Urinary bladder (tissue), 4 donors: Measurements from ENCODE around the gene RBM6. TPM values are rescaled to one million over a fixed set of nuclear protein-coding genes. Genes with fewer than 3 reads are reported as not detected.
"Not testable (repeated sequence)": the region's sequence is repeated elsewhere in the genome, so short reads cannot be mapped to it uniquely, and the experiment has no call there.

Source experiments
- DNase-seq: peaks from one replicate; pipeline ENCODE4 v3.0.0-alpha.2; 2015; ENCODE audit errors: extremely low spot score
- H3K27ac ChIP-seq: one replicate; pipeline ENCODE4 v1.5.1; 2013; ENCODE audit warnings: low read depth, mild to moderate bottlenecking, moderate library complexity
- H3K36me3 ChIP-seq: one replicate; pipeline ENCODE4 v1.6.1; 2013; ENCODE audit warnings: mild to moderate bottlenecking, moderate library complexity; ENCODE audit not compliant: insufficient read depth
- H3K4me1 ChIP-seq: one replicate; pipeline ENCODE4 v1.6.1; 2013; ENCODE audit warnings: mild to moderate bottlenecking, moderate library complexity; ENCODE audit not compliant: insufficient read depth
- H3K4me3 ChIP-seq: one replicate; pipeline ENCODE4 v1.5.1; 2013; ENCODE audit warnings: low read depth, low read length
- WGBS: extraction: QIAGEN DNeasy Blood & Tissue Kit; methylation state at CpG from one replicate; pipeline ENCODE4 v1.1.7; 2013; 5-methylcytosine and 5-hydroxymethylcytosine counted together
- polyA plus RNA-seq: library from polyadenylated mRNA; stranded (reverse); fragments of 200-250 nt; gene quantifications from one replicate; pipeline ENCODE4 v1.2.3, GENCODE V29; 2013
- total RNA-seq: library from RNA; depleted of rRNA; stranded (reverse); fragments of >200 nt; gene quantifications from one replicate; pipeline ENCODE4 v1.2.3, GENCODE V29; 2014
- donor health status: healthy with polysubstance abuse.
- donor health status: healthy.

RBM6 gene
- total and polyA plus RNA-seq, 2 donors: 66.0 to 117 TPM

DNA sequence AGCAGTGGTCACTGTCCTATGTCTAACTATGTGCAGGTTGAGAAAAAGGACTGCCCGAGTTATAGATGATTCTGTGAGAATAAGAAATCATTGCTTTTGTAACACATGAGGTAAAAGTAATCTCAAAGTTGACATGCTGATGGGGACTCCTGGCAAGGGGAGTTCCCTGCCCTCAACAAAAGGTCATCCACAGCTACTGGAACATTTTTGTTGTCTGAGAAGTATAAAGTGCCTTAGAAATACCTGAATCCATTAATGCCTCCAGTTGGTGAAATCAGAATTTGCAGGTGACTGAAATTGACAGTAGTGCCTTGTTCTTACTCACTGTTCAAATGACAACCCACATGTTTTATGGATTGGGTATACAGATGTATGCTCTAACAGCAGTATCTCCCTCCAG lies 105.0 kb downstream of the RBM6 start:
- 98% methylated on average over 1 of the region's 1 CpG for WGBS
- no peak for DNase-seq
- H3K36me3 ChIP-seq: no peaks in the 10 kb centered on the region
- H3K4me3 ChIP-seq: no peak overlapping the region
- no peaks in the 10 kb centered on the region for H3K4me1 ChIP-seq
- no peak overlapping the region for H3K27ac ChIP-seq

GRCh38 chr3:50047426-50047825 lies 107.5 kb downstream of the RBM6 start:
- H3K27ac ChIP-seq: no peak overlapping the region
- no peaks in the 10 kb centered on the region for H3K36me3 ChIP-seq
- no peaks in the 10 kb centered on the region for H3K4me1 ChIP-seq
- no peak for DNase-seq
- 95% methylated on average over 4 of the region's 4 CpGs for WGBS
- no peak overlapping the region for H3K4me3 ChIP-seq

- H3K27ac ChIP-seq: no peak overlapping the region
- DNase-seq: no peak
- no peak overlapping the region for H3K4me3 ChIP-seq
- no peaks in the 10 kb centered on the region for H3K36me3 ChIP-seq
- H3K4me1 ChIP-seq: no peaks in the 10 kb centered on the region
Observed at GRCh38 chr3:50050361-50050760, 110.4 kb downstream of the RBM6 start.

DNA sequence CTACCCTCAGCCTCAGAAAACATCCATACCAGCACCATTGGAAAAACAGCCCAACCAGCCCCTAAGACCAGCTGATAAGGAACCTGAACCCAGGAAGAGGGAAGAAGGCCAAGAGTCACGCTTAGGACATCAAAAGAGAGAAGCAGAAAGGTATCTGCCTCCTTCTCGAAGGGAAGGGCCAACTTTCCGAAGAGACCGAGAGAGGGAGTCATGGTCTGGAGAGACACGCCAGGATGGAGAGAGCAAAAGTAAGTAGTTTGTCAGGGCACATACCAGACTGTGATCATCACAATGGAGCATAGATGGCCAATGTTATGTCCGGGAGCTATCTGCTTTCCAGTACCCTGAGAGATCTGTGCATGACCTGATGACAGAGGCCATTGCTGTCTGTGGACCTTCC lies 117.8 kb downstream of the RBM6 start:
- DNase-seq: no peak
- H3K36me3 ChIP-seq: no peaks in the 10 kb centered on the region
- 98% methylated on average over 6 of the region's 6 CpGs for WGBS
- H3K27ac ChIP-seq: no peak overlapping the region
- H3K4me3 ChIP-seq: no peak overlapping the region
- H3K4me1 ChIP-seq: no peaks in the 10 kb centered on the region

DNA sequence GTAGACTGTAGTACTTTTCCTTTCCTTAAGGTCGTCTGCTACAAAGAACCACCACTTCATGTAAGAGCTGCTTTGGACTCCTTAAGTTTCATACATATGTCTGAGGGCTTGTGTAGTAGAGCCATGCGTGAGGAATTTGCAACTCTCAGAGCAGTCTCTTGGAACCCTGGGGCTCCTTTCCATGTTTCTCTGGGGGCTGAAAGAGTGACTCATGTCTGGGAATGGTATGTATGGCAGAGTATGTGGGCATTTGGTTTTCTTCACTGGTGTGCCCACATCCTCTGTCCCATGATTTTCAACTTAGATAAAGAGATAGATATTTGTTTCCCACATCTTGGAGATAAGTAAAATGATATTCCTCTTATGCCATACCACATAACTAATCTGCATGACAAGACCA lies 128.2 kb downstream of the RBM6 start:
- Histone ChIP-seq H3K27ac (no peak overlapping the region), H3K4me3 (no peak overlapping the region), H3K36me3 (peaks cover 20% of the 10 kb centered on the region), H3K4me1 (no peaks in the 10 kb centered on the region)
- WGBS: 87% methylated on average over 2 of the region's 2 CpGs
- no peak for DNase-seq

DNA sequence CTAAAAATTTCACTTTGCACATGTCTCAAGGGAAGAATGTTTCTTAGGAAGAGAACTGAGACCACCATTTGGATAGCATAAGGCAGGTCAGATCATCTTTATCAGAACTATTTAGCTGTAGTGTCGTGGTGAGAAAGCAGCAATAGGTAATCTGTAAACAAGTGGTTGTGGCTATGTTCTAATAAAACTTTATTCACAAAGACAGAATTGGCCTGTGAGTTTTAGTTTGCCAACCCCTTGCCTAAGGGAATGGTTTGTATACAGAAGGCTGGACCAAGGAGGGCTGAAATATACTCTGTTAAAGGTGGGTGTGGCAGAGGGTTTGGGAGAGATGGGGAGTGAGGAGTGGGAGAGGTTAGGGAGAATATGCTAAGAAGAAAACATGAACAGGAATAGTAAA lies 138.1 kb downstream of the RBM6 start:
- 92% methylated on average over 1 of the region's 1 CpG for WGBS
- no peaks in the 10 kb centered on the region for H3K36me3 ChIP-seq
- DNase-seq: no peak
- no peaks in the 10 kb centered on the region for H3K4me1 ChIP-seq
- no peak overlapping the region for H3K27ac ChIP-seq
- H3K4me3 ChIP-seq: no peak overlapping the region

DNA sequence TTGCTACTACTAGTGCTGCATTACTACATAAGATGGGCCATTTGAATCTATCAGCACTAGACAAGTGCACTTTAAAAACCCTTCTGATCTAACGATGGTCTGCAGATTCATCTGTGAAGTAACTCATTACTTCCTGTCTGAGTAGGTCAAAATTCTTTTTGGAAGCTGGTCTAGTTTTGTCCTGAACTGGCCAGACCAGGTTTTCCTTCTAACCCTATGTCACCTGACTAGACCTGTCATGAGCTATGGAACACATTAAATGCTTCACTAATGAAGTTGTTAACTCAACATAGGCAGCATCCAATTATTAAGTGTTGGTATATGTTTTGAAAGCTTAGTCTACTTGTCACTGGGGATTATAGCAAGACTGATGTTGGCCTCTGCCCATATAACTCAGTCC lies 138.7 kb downstream of the RBM6 start:
- Histone ChIP-seq H3K36me3 (no peaks in the 10 kb centered on the region), H3K4me1 (no peaks in the 10 kb centered on the region), H3K27ac (no peak overlapping the region), H3K4me3 (no peak overlapping the region)
- DNase-seq: no peak
- WGBS: 52% methylated on average over 1 of the region's 1 CpG

GRCh38 chr3:50084951-50085350 lies 145.0 kb downstream of the RBM6 start:
- WGBS: 92% methylated on average over 25 of the region's 33 CpGs
- not testable (repeated sequence) for DNase-seq, H3K4me3 ChIP-seq, H3K27ac ChIP-seq, H3K4me1 ChIP-seq, H3K36me3 ChIP-seq

DNA sequence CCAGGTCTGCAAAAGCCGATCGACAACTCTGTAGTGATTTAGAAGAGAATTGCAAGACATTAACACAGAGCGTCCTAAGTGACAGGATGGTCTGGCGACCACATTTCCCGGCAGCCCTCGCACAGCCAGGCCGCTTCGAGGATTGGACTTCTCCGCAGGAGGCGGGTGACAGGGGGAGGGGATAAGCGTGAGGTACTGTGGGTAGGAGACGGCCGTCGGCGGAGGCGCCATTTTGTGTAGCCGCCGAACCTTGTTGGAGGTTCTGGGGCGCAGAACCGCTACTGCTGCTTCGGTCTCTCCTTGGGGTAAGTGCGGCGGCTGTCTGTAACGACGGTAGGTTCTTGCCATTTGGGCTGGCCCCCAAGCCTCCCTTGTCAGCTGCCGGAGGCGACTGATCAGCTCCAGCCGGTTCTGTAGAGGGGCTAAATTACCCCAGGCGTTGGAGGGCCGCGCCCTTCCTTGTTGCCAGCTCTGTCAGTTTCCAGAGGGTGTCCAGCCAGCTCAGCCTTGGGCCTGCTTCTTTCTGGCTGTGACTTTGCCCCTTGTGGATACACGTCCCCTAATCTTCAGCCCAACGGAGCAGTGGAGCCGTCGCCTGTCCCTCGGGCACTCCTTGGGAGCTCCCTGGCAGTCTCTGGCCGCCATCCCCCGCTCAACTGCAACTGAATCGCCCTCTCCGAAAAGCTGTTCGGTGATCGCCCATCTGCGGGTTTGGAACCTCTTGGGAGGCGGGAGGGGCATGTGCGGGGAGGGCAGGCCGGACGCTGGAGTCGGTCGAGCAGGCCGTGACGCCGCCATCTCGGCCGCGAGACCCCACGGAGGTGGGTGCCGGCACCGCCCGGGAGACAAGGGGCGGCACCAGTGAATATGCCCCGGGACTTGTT lies 149.0 kb downstream of the RBM6 start, which contains the start of gene RBM5:
Gene RBM5 (plus strand): TSS at position 195 of the 884 bp plus-strand sequence. CDS start 1,516 bp downstream, outside the sequence.
- DNase-seq: peak; percentile 78
- H3K36me3 ChIP-seq: peaks cover 5% of the 10 kb centered on the region
- no peaks in the 10 kb centered on the region for H3K4me1 ChIP-seq
- H3K4me3 ChIP-seq: peak within 1 kb of the TSS; percentile 80
- peak within 1 kb of the TSS; percentile 84 for H3K27ac ChIP-seq
- WGBS: under 1% methylated on average over 61 of the region's 61 CpGs

- no peak for DNase-seq
- no peaks in the 10 kb centered on the region for H3K4me1 ChIP-seq
- H3K27ac ChIP-seq: peak overlapping the region; percentile 84
- H3K36me3 ChIP-seq: peaks cover 9% of the 10 kb centered on the region
- H3K4me3 ChIP-seq: peak overlapping the region; percentile 80
- WGBS: under 1% methylated on average over 16 of the region's 16 CpGs
Observed at GRCh38 chr3:50089609-50089945, 149.6 kb downstream of the RBM6 start.

GRCh38 chr3:50090984-50091383 lies 151.0 kb downstream of the RBM6 start:
- H3K4me3 ChIP-seq: peak overlapping the region; percentile 80
- no peak for DNase-seq
- H3K4me1 ChIP-seq: no peaks in the 10 kb centered on the region
- H3K27ac ChIP-seq: no peak overlapping the region
- peaks cover 11% of the 10 kb centered on the region for H3K36me3 ChIP-seq

DNA sequence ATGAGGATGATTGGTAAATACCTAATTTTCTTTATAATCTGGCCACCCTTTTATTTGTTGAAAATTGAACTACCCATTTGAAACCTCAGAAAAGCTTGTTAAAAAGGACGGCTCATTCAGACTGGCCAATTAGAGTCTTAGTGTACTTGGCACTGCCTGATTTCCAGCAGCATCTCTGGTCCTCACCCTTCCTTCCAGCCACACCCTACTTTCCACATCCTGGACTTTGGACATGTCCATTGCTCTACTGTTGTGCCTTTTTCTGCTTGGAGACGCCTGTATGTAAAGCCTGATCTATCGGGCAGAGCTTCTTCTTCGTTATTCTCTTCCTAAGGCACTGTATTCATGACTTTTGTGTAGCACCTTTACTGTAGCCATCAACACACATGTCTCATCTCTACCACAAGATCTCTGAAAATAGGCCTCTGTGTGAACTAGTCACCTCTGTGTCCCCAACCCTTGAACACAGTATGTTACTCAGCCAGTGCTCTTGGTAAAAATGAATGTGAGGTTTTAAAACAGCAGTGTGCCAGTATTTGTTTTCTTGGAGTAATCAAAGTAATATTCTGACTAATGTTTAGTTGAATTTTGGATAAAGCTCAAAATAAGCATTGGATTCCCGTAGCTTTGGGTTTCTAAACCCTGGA lies 155.5 kb downstream of the RBM6 start:
- Histone ChIP-seq H3K27ac (no peak overlapping the region), H3K4me1 (no peaks in the 10 kb centered on the region), H3K36me3 (peaks cover 19% of the 10 kb centered on the region), H3K4me3 (no peak overlapping the region)
- no peak for DNase-seq
- WGBS: 93% methylated on average over 5 of the region's 5 CpGs

DNA sequence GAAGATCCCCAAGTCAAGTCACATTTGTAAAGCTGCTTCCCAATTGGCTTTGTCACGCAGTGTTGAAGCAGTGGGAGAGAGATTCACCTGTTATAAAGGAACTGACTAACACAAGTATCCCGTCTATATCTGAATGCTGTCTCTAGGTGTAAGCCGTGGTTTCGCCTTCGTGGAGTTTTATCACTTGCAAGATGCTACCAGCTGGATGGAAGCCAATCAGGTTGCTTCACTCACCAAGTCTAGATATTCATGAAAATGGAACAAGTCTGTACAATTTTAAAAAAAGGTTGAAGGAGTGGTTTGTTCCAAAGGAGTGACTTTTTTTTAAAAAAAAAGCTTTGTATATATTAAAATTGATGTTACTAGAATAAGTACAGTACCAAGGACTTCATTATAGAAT lies 160.4 kb downstream of the RBM6 start:
- Histone ChIP-seq H3K36me3 (peaks cover 15% of the 10 kb centered on the region), H3K27ac (no peak overlapping the region), H3K4me1 (no peaks in the 10 kb centered on the region), H3K4me3 (no peak overlapping the region)
- 86% methylated on average over 5 of the region's 5 CpGs for WGBS
- no peak for DNase-seq
